Thoracic aorta endothelial cell (primary cell): ENCODE data around the gene TDP1. TPM values are rescaled to one million over a fixed set of nuclear protein-coding genes. Genes with fewer than 3 reads are reported as not detected.

Experiments
- total RNA-seq: library from RNA; depleted of rRNA; stranded (reverse); fragments of >200 nt; gene quantifications from 2 replicates; pipeline ENCODE4 v1.2.3, GENCODE V29; 2012

TDP1 gene
- 39.1 and 47.0 TPM in 2 replicates for total RNA-seq

DNA sequence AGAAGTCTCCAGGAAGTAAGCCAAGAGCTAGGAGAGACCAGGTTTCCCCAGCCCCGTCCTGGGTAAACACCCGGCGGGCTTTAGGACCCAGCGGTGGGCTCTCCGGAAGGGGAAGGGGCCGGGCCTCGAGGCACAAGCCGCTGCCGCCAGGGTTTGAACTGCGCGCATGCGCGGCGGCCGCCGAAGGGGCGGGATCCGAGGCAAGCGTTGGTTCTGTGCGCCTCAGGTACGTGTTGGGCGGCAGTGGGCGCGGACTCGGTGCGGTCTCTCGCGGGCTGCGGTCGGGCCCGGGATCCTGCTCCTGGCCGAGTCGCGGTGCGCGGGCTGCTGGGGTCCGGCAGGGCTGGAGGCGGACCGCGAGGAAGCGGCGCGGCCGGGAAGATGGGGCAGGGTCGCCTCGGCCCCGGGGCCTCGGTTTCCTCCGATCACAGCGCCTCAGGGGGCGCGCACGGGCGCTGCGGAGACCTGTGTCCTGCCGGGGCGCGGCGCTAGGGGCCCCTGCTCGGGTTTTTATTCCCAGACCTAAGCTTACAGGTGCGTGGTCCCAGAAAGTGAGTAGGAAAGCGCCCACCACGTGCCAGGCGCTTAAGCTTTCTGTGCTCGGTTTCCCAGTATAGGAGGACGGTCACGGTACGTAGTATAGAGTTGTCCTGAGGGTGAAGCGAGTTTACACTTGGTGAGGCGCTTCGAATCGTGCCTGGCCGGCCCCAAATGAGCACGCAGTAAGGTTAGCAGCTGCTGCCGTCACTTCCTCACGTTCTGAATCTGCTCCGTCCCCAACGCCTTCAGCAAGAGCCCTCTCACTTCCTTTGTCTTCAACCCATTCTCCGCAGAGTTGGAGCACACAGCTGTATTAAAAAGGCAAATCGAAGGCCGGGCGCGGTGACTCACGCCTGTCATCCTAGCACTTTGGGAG is at the start of gene TDP1:
Gene TDP1, plus strand, starts transcription at position 183 of the 916 bp plus-strand sequence. CDS start 7,188 bp downstream, outside the sequence.

DNA sequence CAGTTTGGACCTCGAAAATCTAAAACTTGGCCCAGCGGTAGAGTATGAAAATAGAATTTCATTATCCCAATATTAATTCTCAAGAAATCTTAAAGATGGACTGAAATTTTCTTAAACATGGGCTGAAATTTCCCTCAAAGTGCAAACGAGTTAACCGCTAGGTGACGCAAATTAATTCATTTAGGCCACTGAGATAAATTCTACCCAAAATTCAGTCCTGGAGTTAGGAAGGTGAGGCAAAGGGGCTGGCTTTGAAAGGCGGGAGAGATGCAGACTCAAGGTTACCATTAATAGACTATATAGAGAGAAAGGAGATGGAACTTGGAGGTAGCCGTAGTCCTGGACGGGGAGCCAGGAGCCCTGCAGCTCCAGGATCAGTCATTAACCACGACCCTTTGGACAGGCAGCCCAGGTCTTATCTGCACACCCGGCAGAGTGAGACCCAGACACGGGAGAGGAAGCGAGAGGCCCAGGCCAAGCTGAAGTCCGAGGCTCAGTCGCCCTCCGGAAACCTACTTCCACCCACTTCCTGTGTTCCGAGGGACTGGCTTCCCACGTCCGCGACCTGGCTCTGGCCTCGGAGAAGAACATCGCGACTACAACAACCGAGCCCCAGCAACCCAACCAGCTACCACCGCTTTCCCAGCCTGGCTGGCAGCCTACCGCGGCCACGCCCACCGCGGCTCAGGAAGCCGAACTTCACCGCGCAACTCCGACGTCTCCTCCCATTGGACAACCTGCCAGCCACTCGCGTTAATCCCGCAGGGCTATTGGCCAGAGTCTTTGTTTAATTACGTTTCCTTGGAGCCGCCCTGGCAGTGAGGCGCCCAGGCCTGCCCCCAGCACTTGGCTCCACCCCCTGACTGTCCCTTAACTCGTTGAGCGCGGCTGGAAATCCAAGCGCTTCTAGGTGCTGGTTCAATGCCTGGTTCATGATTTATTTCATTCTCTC is 1.4 kb upstream of the TDP1 start, which contains the start of gene EFCAB11:
Gene EFCAB11, minus strand, starts transcription at position 661 of the 952 bp plus-strand sequence. Its CDS starts 70 bp downstream, at position 591.

DNA sequence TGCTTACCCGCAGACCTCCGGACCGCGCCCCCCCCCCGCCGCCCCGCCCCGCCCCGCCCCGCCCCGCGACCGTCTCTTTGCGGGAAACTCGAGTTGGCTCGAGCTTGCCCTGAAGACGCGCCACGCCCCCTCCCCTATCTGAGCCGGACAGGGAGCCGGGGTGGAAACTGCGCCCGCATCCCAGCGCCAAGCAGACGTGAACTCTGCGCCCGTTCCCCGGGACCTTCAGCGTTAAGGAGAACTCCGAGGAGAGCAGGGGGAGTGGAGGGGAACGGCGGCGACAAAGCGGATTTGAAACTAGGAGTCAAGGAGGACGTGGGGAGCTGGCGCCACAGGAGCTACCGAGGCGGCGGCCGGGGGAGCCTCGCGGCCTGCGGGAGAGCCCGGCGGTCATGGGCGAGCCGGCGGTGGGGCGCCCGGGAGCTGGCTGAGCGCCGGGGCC is 106.0 kb downstream of the TDP1 start, which contains the start of gene KCNK13:
Gene KCNK13, plus strand, starts transcription at position 310 of the 442 bp plus-strand sequence. CDS start 212 bp downstream, outside the sequence.

Other genes with a start within 250 kb of the TDP1 start
- 9.7 and 11.4 TPM in 2 replicates for gene EFCAB11, start 1.2 kb upstream of the TDP1 start, total RNA-seq
- gene KCNK13, start 106.1 kb downstream of the TDP1 start, total RNA-seq, result 0.07 TPM in 1 of 2 replicates, not detected in the other